Endometrium (tissue), 2 donors: ENCODE results near the gene FIGN.

Experiments used
- FAIRE-seq: peaks from 2 replicates; lab custom pipeline; 2012; peaks lifted over from hg19 to GRCh38; lab: Jason Lieb, UNC
- donor health status: control.
- donor health status: control.

The FIGN gene

GRCh38 chr2:163662141-163662780 lies 73.5 kb downstream of the FIGN start:
- no peak for FAIRE-seq

GRCh38 chr2:163659224-163659623 lies 76.6 kb downstream of the FIGN start:
- no peak for FAIRE-seq

- no peak for FAIRE-seq
These were observed 77.3 kb downstream of the FIGN start for GRCh38 chr2:163658556-163658955.

- FAIRE-seq, result no peak
These were observed 78.5 kb downstream of the FIGN start for GRCh38 chr2:163657281-163657656.

- FAIRE-seq, result no peak
These were observed 79.1 kb downstream of the FIGN start for GRCh38 chr2:163656622-163657280.

GRCh38 chr2:163655667-163656066 lies 80.1 kb downstream of the FIGN start:
- FAIRE-seq, result no peak

- FAIRE-seq, result no peak
These were observed 83.1 kb downstream of the FIGN start for GRCh38 chr2:163652751-163653150.

GRCh38 chr2:163649080-163649479 lies 86.7 kb downstream of the FIGN start:
- no peak for FAIRE-seq

GRCh38 chr2:163647300-163647699 lies 88.5 kb downstream of the FIGN start:
- FAIRE-seq, result no peak

GRCh38 chr2:163646687-163647086 lies 89.1 kb downstream of the FIGN start:
- FAIRE-seq, result no peak

- no peak for FAIRE-seq
These were observed 91.6 kb downstream of the FIGN start for GRCh38 chr2:163644238-163644637.

- no peak for FAIRE-seq
These were observed 93.8 kb downstream of the FIGN start for GRCh38 chr2:163641986-163642385.

- FAIRE-seq, result no peak
These were observed 95.1 kb downstream of the FIGN start for GRCh38 chr2:163640542-163641193.

- no peak for FAIRE-seq
These were observed 97.9 kb downstream of the FIGN start for GRCh38 chr2:163637871-163638270.

GRCh38 chr2:163633291-163633690 lies 102.5 kb downstream of the FIGN start:
- FAIRE-seq, result no peak

- no peak for FAIRE-seq
These were observed 105.0 kb downstream of the FIGN start for GRCh38 chr2:163630836-163631235.

- no peak for FAIRE-seq
These were observed 109.1 kb downstream of the FIGN start for GRCh38 chr2:163626639-163627109.

GRCh38 chr2:163626208-163626607 lies 109.6 kb downstream of the FIGN start:
- no peak for FAIRE-seq

GRCh38 chr2:163625632-163626031 lies 110.2 kb downstream of the FIGN start:
- no peak for FAIRE-seq

- FAIRE-seq, result no peak
These were observed 114.3 kb downstream of the FIGN start for GRCh38 chr2:163621445-163622004.

GRCh38 chr2:163617517-163617916 lies 118.3 kb downstream of the FIGN start:
- FAIRE-seq, result no peak

GRCh38 chr2:163613266-163613731 lies 122.5 kb downstream of the FIGN start:
- no peak for FAIRE-seq

- no peak for FAIRE-seq
These were observed 123.5 kb downstream of the FIGN start for GRCh38 chr2:163612332-163612731.
